ENCODE data around the gene CCDC51.
"Not testable (repeated sequence)": the region's sequence is repeated elsewhere in the genome, so short reads cannot be mapped to it uniquely, and the experiment has no call there.

The CCDC51 gene

GRCh38 chr3:48404440-48405342, 35.2 kb downstream of the CCDC51 start:
- DNase-seq: no peak

GRCh38 chr3:48403533-48404439, 36.1 kb downstream of the CCDC51 start:
- no peak for DNase-seq

- no peak for DNase-seq
These were observed 37.0 kb downstream of the CCDC51 start for GRCh38 chr3:48402907-48403306.

GRCh38 chr3:48402281-48402732, 37.6 kb downstream of the CCDC51 start:
- no peak for DNase-seq

DNA sequence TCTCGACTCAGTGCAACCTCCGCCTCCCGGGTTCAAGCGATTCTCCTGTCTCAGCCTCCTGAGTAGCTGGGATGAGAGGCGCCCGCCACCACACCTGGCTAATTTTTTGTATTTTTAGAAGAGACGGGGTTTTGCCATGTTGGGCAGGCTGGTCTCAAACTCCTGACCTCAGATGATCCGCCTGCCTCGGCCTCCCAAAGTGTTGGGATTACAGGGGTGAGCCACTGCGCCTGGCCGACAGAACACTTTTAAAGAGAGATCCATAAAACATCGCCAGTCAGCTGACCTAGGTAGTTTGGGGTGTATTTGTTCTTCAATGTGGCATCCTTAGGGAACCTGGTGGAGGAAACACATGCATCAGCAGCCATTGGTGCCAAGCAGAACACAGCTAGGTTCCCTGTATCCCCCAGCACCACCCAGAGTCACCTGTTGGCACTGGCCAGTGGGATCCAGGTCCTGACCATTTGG, 38.5 kb downstream of the CCDC51 start:
- not testable (repeated sequence) for DNase-seq

DNA sequence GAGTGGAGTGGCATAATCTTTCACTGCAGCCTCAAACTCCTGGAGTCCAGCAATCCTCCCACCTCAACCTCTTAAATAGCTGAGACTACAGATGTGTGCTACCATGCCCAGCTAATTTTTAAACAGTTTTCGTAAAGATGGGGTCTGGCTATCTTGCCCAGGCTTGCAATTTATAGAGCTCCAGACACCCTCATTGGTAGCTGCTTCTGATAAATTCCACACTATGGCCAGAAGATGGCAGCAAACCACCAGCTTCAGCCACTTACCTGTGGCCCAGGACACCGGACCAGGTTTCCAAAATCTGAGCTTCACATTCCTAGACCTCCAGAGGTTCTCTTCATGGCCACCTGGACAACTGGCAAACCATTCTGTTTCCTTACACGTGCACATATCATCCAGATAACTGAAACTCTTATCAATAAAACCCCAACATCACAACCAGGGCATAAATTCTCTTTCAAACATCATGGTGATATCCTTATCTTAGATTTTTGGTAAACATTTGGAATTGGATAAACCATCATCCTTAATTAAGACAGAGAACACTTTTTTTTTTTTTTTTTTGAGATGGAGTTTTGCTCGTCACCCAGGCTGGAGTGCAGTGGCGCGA, 39.0 kb downstream of the CCDC51 start:
- DNase-seq: peak; percentile 15

GRCh38 chr3:48399387-48400172, 40.3 kb downstream of the CCDC51 start:
- no peak for DNase-seq

GRCh38 chr3:48398701-48399386, 41.1 kb downstream of the CCDC51 start:
- no peak for DNase-seq

- DNase-seq: no peak
These were observed 41.9 kb downstream of the CCDC51 start for GRCh38 chr3:48397767-48398681.

GRCh38 chr3:48395714-48396113, 44.2 kb downstream of the CCDC51 start:
- DNase-seq: no peak

DNA sequence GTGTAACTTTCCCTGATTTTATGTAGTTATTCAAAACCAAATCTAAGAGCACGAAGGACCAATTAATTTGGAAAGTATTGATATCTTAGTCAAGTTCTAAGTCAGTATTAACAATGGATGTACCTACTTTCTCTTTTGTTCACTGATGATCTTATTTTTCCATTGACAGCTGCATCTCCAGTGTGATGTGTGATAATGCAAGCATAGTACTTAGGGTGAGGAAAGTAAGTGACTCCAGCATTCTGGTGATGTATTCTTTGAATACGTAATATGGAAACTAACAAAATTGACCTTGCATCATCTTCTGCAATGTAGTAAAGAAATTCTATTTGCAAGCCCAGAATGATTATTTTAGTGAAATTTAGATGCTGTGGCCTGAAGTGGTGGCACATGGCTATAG, 45.5 kb downstream of the CCDC51 start:
- DNase-seq: no peak

DNA sequence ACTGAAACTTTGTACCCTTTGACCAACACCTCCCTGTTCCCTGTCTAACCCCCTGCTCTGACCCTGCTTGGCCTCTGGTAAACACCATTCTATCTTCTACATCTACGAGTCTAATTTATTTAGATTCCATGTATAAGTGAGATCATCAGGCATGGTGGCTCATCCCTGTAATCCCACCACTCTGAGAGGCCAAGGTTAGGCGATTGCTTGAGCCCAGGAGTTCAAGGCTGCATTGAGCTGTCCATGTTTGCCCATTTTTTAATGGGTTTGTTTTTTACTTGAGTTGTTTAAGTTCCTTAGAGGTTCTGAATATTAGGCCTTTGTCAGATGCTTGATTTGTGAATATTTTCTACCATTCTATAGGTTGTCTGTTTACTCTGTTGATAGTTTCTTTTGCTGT, 51.0 kb downstream of the CCDC51 start:
- DNase-seq: no peak

DNA sequence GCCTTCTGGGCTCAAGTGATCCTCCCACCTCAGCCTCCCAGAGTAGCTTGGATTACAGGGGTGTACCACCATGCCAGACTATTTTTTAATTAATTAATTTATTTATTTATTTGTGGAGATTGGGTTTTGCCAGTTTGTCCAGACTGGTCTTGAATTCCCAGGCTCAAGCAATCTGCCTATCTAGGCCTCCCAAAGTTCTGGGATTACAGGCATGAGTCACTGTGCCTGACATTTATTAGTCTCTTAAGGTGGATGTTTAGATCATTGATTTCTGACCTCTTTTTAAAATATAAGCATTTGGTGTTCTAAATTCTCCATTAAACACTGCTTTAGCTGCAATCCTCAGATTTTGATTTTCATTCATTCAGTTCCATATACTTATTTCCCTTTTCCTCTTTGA, 52.3 kb downstream of the CCDC51 start:
- no peak for DNase-seq
